IMR-90 (cell line): ENCODE results near the gene SV2B. TPM values are rescaled to one million over a fixed set of nuclear protein-coding genes. Genes with fewer than 3 reads are reported as not detected.

Experiments
- ATAC-seq: fragments of 200-7000 bp; cut with Tn5 transposase; 2 replicates; pipeline ENCODE4 v1.9.1; 2020; ENCODE audit warnings: low read depth, mild to moderate bottlenecking, moderate library complexity
- BruUV-seq: library from RNA; stranded (reverse); fragments of 400-500 nt; replicated peaks from 2 replicates; lab custom pipeline; 2021; lab: Mats Ljungman, UMichigan
- CTCF ChIA-PET: fragments of 300-600 bp; formaldehyde crosslinking; extraction: SDS; loops from one replicate; lab custom pipeline; 2021; ENCODE audit warnings: antibody characterized with exemption; lab: Yijun Ruan, JAX
- POLR2A ChIA-PET: fragments of 300-600 bp; sonication (Branson Sonifier 250); formaldehyde crosslinking; loops from one replicate; lab custom pipeline; 2022; ENCODE audit warnings: antibody characterized with exemption; ENCODE audit not compliant: unreplicated experiment; lab: Charles Lee
- DNase-seq: peaks from one replicate; pipeline ENCODE4 v3.0.0; 2013
- H2AFZ ChIP-seq: replicated peaks from 2 replicates; pipeline ENCODE3; 2013; ENCODE audit warnings: low read length, mild to moderate bottlenecking; ENCODE audit not compliant: poor library complexity
- H2AK5ac ChIP-seq: 2 replicates; pipeline ENCODE4 v1.6.1; 2013; ENCODE audit warnings: low read depth, low read length, inconsistent platforms
- H2AK9ac ChIP-seq: replicated peaks from 2 replicates; pipeline ENCODE3; 2013; ENCODE audit warnings: mild to moderate bottlenecking, low read depth, low read length, moderate library complexity; ENCODE audit not compliant: poor library complexity
- H2BK120ac ChIP-seq: 2 replicates; pipeline ENCODE4 v1.6.1; 2013; ENCODE audit warnings: low read depth, low read length, inconsistent platforms
- H2BK15ac ChIP-seq: 3 replicates; pipeline ENCODE4 v1.6.1; 2013; ENCODE audit warnings: low read depth, low read length, inconsistent platforms
- H2BK20ac ChIP-seq: 2 replicates; pipeline ENCODE4 v1.6.1; 2013; ENCODE audit warnings: low read depth, mild to moderate bottlenecking, inconsistent platforms, low read length, moderate library complexity
- H2BK5ac ChIP-seq: 2 replicates; pipeline ENCODE4 v1.6.1; 2013; ENCODE audit warnings: mild to moderate bottlenecking, low read depth, low read length, inconsistent platforms; ENCODE audit not compliant: poor library complexity, severe bottlenecking
- H3K14ac ChIP-seq: replicated peaks from 2 replicates; pipeline ENCODE4 v1.6.1; 2013; ENCODE audit warnings: low read depth, low read length, inconsistent platforms
- H3K18ac ChIP-seq: 2 replicates; pipeline ENCODE4 v1.6.1; 2013; ENCODE audit warnings: low read depth, low read length, control low read depth
- H3K23ac ChIP-seq: 2 replicates; pipeline ENCODE4 v1.6.1; 2013; ENCODE audit warnings: low read depth, low read length, inconsistent platforms
- H3K27ac ChIP-seq: 2 replicates; pipeline ENCODE4 v1.5.1; 2013; ENCODE audit warnings: mild to moderate bottlenecking, control low read depth, low read length; ENCODE audit not compliant: insufficient read depth
- H3K27me3 ChIP-seq: 2 replicates; pipeline ENCODE4 v1.6.1; 2013; ENCODE audit warnings: low read length; ENCODE audit not compliant: control insufficient read depth, insufficient read depth
- H3K36me3 ChIP-seq: 2 replicates; pipeline ENCODE4 v1.6.1; 2013; ENCODE audit warnings: low read length, mixed read lengths; ENCODE audit not compliant: control insufficient read depth, insufficient read depth
- H3K4ac ChIP-seq: 2 replicates; pipeline ENCODE4 v1.6.1; 2013; ENCODE audit warnings: low read depth, low read length, inconsistent platforms
- H3K4me1 ChIP-seq: 2 replicates; pipeline ENCODE4 v1.6.1; 2013; ENCODE audit warnings: low read length, mixed read lengths; ENCODE audit not compliant: control insufficient read depth, insufficient read depth
- H3K4me2 ChIP-seq: 2 replicates; pipeline ENCODE4 v1.6.1; 2013; ENCODE audit warnings: low read depth, mild to moderate bottlenecking, control low read depth, low read length, moderate library complexity
- H3K4me3 ChIP-seq: 2 replicates; pipeline ENCODE4 v1.5.1; 2013; ENCODE audit warnings: low read depth, mild to moderate bottlenecking, control low read depth, low read length, moderate library complexity; ENCODE audit not compliant: insufficient read depth
- H3K56ac ChIP-seq: 2 replicates; pipeline ENCODE4 v1.6.1; 2013; ENCODE audit warnings: low read length, inconsistent platforms; ENCODE audit not compliant: insufficient read depth; ENCODE audit errors: extremely low read depth
- H3K79me1 ChIP-seq, 2 experiments: 2 replicates each; pipeline ENCODE4 v1.6.1; 2013; ENCODE audit warnings: low read length in 2 of 2, inconsistent platforms in 1 of 2, low read depth in 1 of 2
- H3K9ac ChIP-seq: 2 replicates; pipeline ENCODE4 v1.6.1; 2013; ENCODE audit warnings: low read depth, low read length, control low read depth
- H3K9me1 ChIP-seq: 2 replicates; pipeline ENCODE4 v1.6.1; 2013; ENCODE audit warnings: low read length, inconsistent platforms; ENCODE audit not compliant: insufficient read depth
- H3K9me3 ChIP-seq: 2 replicates; pipeline ENCODE4 v1.6.1; 2013; ENCODE audit warnings: low read length; ENCODE audit not compliant: control insufficient read depth, insufficient read depth
- H4K20me1 ChIP-seq: 2 replicates; pipeline ENCODE4 v1.6.1; 2013; ENCODE audit warnings: low read length, inconsistent platforms; ENCODE audit not compliant: insufficient read depth
- H4K5ac ChIP-seq: 2 replicates; pipeline ENCODE4 v1.6.1; 2013; ENCODE audit warnings: mild to moderate bottlenecking, low read depth, low read length, control low read depth
- H4K8ac ChIP-seq, 2 experiments: 2 replicates each; pipeline ENCODE4 v1.6.1; 2013; ENCODE audit warnings: low read depth in 2 of 2, low read length in 2 of 2, control low read depth in 1 of 2, inconsistent platforms in 1 of 2
- H4K91ac ChIP-seq: 2 replicates; pipeline ENCODE4 v1.6.1; 2013; ENCODE audit warnings: low read depth, low read length, inconsistent platforms; ENCODE audit not compliant: insufficient read depth
- FOS ChIP-seq: fragments of 150-350 bp; IDR thresholded peaks from 2 replicates; pipeline ENCODE4 v1.6.1; 2016; ENCODE audit warnings: low read depth, low read length
- RAD21 ChIP-seq: IDR thresholded peaks from 2 replicates; pipeline ENCODE4 v1.6.1; 2012; ENCODE audit warnings: low read length, improper control_type of control experiment
- SMC3 ChIP-seq: fragments of 150-350 bp; IDR thresholded peaks from 2 replicates; pipeline ENCODE4 v1.6.1; 2016; ENCODE audit warnings: low read depth, mild to moderate bottlenecking, antibody characterized with exemption, low read length, moderate library complexity
- WGBS, 2 experiments: methylation state at CpG; one replicate each; pipeline versions ENCODE4 v1.1.5 to v1.1.7; 2013; ENCODE audit warnings: missing lambda C conversion rate in 2 of 2; ENCODE audit not compliant: insufficient read length in 1 of 2; ENCODE audit errors: extremely low coverage in 2 of 2; 5-methylcytosine and 5-hydroxymethylcytosine counted together
- dilution Hi-C: fragments of 300-500 bp; cut with HindIII; formaldehyde crosslinking; loops from one replicate; pipeline ENCODE4 v1.14.3; 2018; ENCODE audit warnings: low sequenced_read_pairs; ENCODE audit not compliant: unreplicated experiment
- in situ Hi-C: fragments of 300-500 bp; cut with MboI; formaldehyde crosslinking; loops from 3 replicates; pipeline ENCODE4 v1.14.3; 2019; ENCODE audit warnings: low sequenced_read_pairs, inconsistent platforms, mixed read lengths
- intact Hi-C: fragments of 100-400 bp; cut with micrococcal nuclease; formaldehyde crosslinking; loops from 2 replicates; pipeline ENCODE4 v1.10.0; 2022
- polyA plus RNA-seq, 3 experiments: library from polyadenylated mRNA; depleted of rRNA; stranded (reverse); fragments of >200 nt; gene quantifications; 2 replicates each; pipeline ENCODE4 v1.2.3, GENCODE V29; 2012; ENCODE audit warnings: low replicate concordance in 1 of 3
- total RNA-seq: library from RNA; depleted of rRNA; stranded (reverse); fragments of >200 nt; gene quantifications from 2 replicates; pipeline ENCODE4 v1.2.3, GENCODE V29; 2012

SV2B gene
- total and polyA plus RNA-seq, 2 of the 4 experiments (the other 2 are of a cell fraction) = not detected

DNA sequence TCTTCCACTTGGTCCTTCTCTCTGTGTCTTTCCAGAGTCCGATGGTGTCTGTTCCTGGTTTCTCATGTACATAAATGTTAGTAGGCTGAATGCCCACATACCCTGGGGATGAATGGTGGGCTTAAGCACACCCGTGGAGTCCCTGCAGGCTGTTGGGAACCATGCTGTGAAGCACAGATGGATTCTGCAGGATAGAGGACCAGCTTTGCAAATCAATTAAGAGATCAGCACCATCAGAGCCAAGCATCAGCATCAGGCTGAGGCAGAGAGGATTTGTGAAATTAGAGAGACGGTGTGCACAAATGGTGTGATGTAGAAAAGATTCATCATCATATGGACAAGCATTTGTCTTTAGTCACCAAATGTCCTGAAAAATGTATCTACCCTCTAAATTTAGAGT is 127.1 kb downstream of the SV2B start:
- no peak for DNase-seq
- Histone ChIP-seq H3K9me3 (no peaks in the 10 kb centered on the region), H3K4me2 (no peak overlapping the region), H4K5ac (no peak overlapping the region), H2BK5ac (no peak overlapping the region), H3K27me3 (no peaks in the 10 kb centered on the region; the same call in none of the 2 replicates), H4K8ac (no peak overlapping the region), H2AK5ac (no peak overlapping the region), H2BK120ac (no peak overlapping the region), H3K27ac (no peak overlapping the region), H4K20me1 (no peaks in the 10 kb centered on the region), H3K4me1 (no peaks in the 10 kb centered on the region), H2AFZ (no peak overlapping the region), H3K36me3 (no peaks in the 10 kb centered on the region), H3K18ac (no peak overlapping the region), H3K56ac (no peak overlapping the region), H2AK9ac (no peak overlapping the region), H3K14ac (no peak overlapping the region), H3K23ac (no peak overlapping the region), H3K4ac (no peak overlapping the region), H3K4me3 (no peak overlapping the region), H3K9me1 (no peaks in the 10 kb centered on the region), H3K79me1 (no peaks in the 10 kb centered on the region), H4K91ac (no peak overlapping the region), H3K9ac (no peak overlapping the region), H2BK20ac (no peak overlapping the region), H2BK15ac (no peak overlapping the region)
- WGBS, 2 experiments = 20% methylated on average over 1 of the region's 3 CpGs; no CpG with 5 or more reads in 1 of the 2 experiments
- TF ChIP-seq RAD21 (no peak), SMC3 (no peak), FOS (no peak)
- CTCF ChIA-PET = no interaction called here
- POLR2A ChIA-PET = no interaction called here
- ATAC-seq = no peak
- in situ Hi-C loops = no loop called here
- dilution Hi-C loops = no loop called here
- intact Hi-C loops = no loop called here
- no TSS peak for BruUV-seq
